Glutamatergic neuron (in vitro differentiated cells): Measurements from ENCODE around the gene TXNRD1. TPM values are rescaled to one million over a fixed set of nuclear protein-coding genes. Genes with fewer than 3 reads are reported as not detected.

Experiments
- DNase-seq: peaks from one replicate; pipeline ENCODE4 v3.0.0; 2022
- H3K27ac Mint-ChIP-seq: one replicate; pipeline ENCODE4 v1.8.0; 2020; ENCODE audit warnings: mild to moderate bottlenecking, mixed read lengths, inconsistent platforms; ENCODE audit not compliant: unreplicated experiment
- H3K27me3 Mint-ChIP-seq: one replicate; pipeline ENCODE4 v1.8.0; 2020; ENCODE audit warnings: mild to moderate bottlenecking, moderate library complexity, mixed read lengths, inconsistent platforms; ENCODE audit not compliant: unreplicated experiment
- H3K36me3 Mint-ChIP-seq: one replicate; pipeline ENCODE4 v1.8.0; 2020; ENCODE audit warnings: mild to moderate bottlenecking, mixed read lengths, inconsistent platforms; ENCODE audit not compliant: unreplicated experiment
- H3K4me1 Mint-ChIP-seq: one replicate; pipeline ENCODE4 v1.8.0; 2020; ENCODE audit warnings: mild to moderate bottlenecking, low read depth, mixed read lengths, inconsistent platforms; ENCODE audit not compliant: unreplicated experiment
- H3K4me3 Mint-ChIP-seq: one replicate; pipeline ENCODE4 v1.8.0; 2020; ENCODE audit warnings: mild to moderate bottlenecking, mixed read lengths, inconsistent platforms; ENCODE audit not compliant: unreplicated experiment
- H3K9me3 Mint-ChIP-seq: one replicate; pipeline ENCODE4 v1.8.0; 2020; ENCODE audit warnings: mild to moderate bottlenecking, moderate library complexity, mixed read lengths, inconsistent platforms; ENCODE audit not compliant: unreplicated experiment
- CTCF ChIP-seq: fragments of 200-600 bp; sonication (generic); IDR thresholded peaks from one replicate; pipeline ENCODE4 v1.5.0; 2021; ENCODE audit not compliant: partially characterized antibody, unreplicated experiment
- total RNA-seq: library from RNA; stranded (reverse); fragmentation: NEBNext Ultra II Directional; extraction: Animal tissue kit (Norgen Biotek cat#: 25700); gene quantifications from one replicate; pipeline ENCODE4 v1.2.1, GENCODE V29; 2021; ENCODE audit not compliant: unreplicated experiment

Gene TXNRD1
- total RNA-seq, 1 donor from 2014 or later, result 81.1 TPM

- no peaks in the 10 kb centered on the region for H3K36me3 Mint-ChIP-seq
- TF ChIP-seq CTCF, result no peak
- no peak overlapping the region for H3K4me3 Mint-ChIP-seq
- peaks cover 6% of the 10 kb centered on the region for H3K27me3 Mint-ChIP-seq
- no peaks in the 10 kb centered on the region for H3K9me3 Mint-ChIP-seq
- no peak for DNase-seq
- no peak overlapping the region for H3K27ac Mint-ChIP-seq
- H3K4me1 Mint-ChIP-seq, result no peaks in the 10 kb centered on the region
Measured at GRCh38 chr12:104219908-104220404, 4.4 kb downstream of the TXNRD1 start.

GRCh38 chr12:104220931-104221330 is 5.4 kb downstream of the TXNRD1 start:
- Mint-ChIP-seq H3K4me3 (no peak overlapping the region), H3K9me3 (no peaks in the 10 kb centered on the region), H3K4me1 (no peaks in the 10 kb centered on the region), H3K27ac (no peak overlapping the region), H3K27me3 (peaks cover 5% of the 10 kb centered on the region), H3K36me3 (no peaks in the 10 kb centered on the region)
- TF ChIP-seq CTCF, result no peak
- no peak for DNase-seq

GRCh38 chr12:104222976-104223375 is 7.4 kb downstream of the TXNRD1 start:
- Mint-ChIP-seq H3K36me3 (no peaks in the 10 kb centered on the region), H3K27me3 (no peaks in the 10 kb centered on the region), H3K4me1 (no peaks in the 10 kb centered on the region), H3K9me3 (no peaks in the 10 kb centered on the region), H3K4me3 (no peak overlapping the region), H3K27ac (no peak overlapping the region)
- no peak for TF ChIP-seq CTCF
- no peak for DNase-seq

GRCh38 chr12:104223712-104224111 is 8.1 kb downstream of the TXNRD1 start:
- no peak for DNase-seq
- no peaks in the 10 kb centered on the region for H3K9me3 Mint-ChIP-seq
- H3K4me1 Mint-ChIP-seq, result no peaks in the 10 kb centered on the region
- H3K27ac Mint-ChIP-seq, result no peak overlapping the region
- no peaks in the 10 kb centered on the region for H3K36me3 Mint-ChIP-seq
- TF ChIP-seq CTCF, result no peak
- H3K4me3 Mint-ChIP-seq, result no peak overlapping the region
- no peaks in the 10 kb centered on the region for H3K27me3 Mint-ChIP-seq

GRCh38 chr12:104226672-104227071 is 11.1 kb downstream of the TXNRD1 start:
- H3K36me3 Mint-ChIP-seq, result no peaks in the 10 kb centered on the region
- H3K9me3 Mint-ChIP-seq, result no peaks in the 10 kb centered on the region

More at GRCh38 chr12:104226672-104227071, 11.1 kb downstream of the TXNRD1 start:
- TF ChIP-seq CTCF, result no peak
- no peak overlapping the region for H3K27ac Mint-ChIP-seq
- no peaks in the 10 kb centered on the region for H3K4me1 Mint-ChIP-seq
- H3K4me3 Mint-ChIP-seq, result no peak overlapping the region
- no peak for DNase-seq
- no peaks in the 10 kb centered on the region for H3K27me3 Mint-ChIP-seq
